ENCODE results near the gene MCU. TPM values are rescaled to one million over a fixed set of nuclear protein-coding genes. Genes with fewer than 3 reads are reported as not detected.

The MCU gene
- polyA plus RNA-seq, 1 of the 3 experiments (the other 2 are of a cell fraction): 20.6 TPM

GRCh38 chr10:72679838-72680241, 12.1 kb upstream of the MCU start:
- Histone ChIP-seq H3K9me2 (no peaks in the 10 kb centered on the region), H3K9me3 (no peaks in the 10 kb centered on the region), H3K9ac (no peak overlapping the region), H3K79me2 (ENCODE audit: insufficient read depth) (no peaks in the 10 kb centered on the region), H3K4me1 (ENCODE audit: control insufficient read depth in 1 of 2, insufficient read depth in 2 of 2, low read depth in 1 of 2, low read length in 1 of 2) (no peaks in the 10 kb centered on the region), H3K36me3 (replicated peaks in 1 of 2; ENCODE audit: control insufficient read depth in 1 of 2, insufficient read depth in 2 of 2, low read length in 1 of 2) (no peaks in the 10 kb centered on the region), H2AFZ (ENCODE audit: low read depth) (no peak overlapping the region), H4K20me1 (ENCODE audit: insufficient read depth) (no peaks in the 10 kb centered on the region), H3K27ac (ENCODE audit: low read depth in 2 of 2, low read length in 1 of 2) (no peak overlapping the region), H3F3A (replicated peaks; ENCODE audit: insufficient read depth) (no peaks in the 10 kb centered on the region), H3K4me2 (no peak overlapping the region), H3K4me3 (ENCODE audit: low read depth in 2 of 2, low read length in 1 of 2) (no peak overlapping the region), H3K27me3 (ENCODE audit: insufficient read depth) (no peaks in the 10 kb centered on the region)
- WGBS (ENCODE audit: low lambda C conversion rate): 85% methylated on average over 4 of the region's 4 CpGs
- POLR2A ChIA-PET: no interaction called here
- no peak for DNase-seq
- CTCF ChIA-PET: interaction anchor here (1.1 kb wide), 1 partner anchor 10 kb away, joined by 3 read pairs; no protein-coding TSS in a partner anchor
- TF ChIP-seq MXI1 (IDR thresholded peaks at IDR 0.05; ENCODE audit: low read depth, low read length) (no peak), RXRA (IDR thresholded peaks at IDR 0.05; ENCODE audit: borderline replicate concordance, low read depth) (no peak), MAX (IDR thresholded peaks at IDR 0.05; ENCODE audit: low read depth) (no peak)
- TF ChIP-seq, protein P1, sequence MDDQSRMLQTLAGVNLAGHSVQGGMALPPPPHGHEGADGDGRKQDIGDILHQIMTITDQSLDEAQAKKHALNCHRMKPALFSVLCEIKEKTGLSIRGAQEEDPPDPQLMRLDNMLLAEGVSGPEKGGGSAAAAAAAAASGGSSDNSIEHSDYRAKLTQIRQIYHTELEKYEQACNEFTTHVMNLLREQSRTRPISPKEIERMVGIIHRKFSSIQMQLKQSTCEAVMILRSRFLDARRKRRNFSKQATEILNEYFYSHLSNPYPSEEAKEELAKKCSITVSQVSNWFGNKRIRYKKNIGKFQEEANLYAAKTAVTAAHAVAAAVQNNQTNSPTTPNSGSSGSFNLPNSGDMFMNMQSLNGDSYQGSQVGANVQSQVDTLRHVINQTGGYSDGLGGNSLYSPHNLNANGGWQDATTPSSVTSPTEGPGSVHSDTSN (IDR thresholded peaks at IDR 0.05): no peak

DNA sequence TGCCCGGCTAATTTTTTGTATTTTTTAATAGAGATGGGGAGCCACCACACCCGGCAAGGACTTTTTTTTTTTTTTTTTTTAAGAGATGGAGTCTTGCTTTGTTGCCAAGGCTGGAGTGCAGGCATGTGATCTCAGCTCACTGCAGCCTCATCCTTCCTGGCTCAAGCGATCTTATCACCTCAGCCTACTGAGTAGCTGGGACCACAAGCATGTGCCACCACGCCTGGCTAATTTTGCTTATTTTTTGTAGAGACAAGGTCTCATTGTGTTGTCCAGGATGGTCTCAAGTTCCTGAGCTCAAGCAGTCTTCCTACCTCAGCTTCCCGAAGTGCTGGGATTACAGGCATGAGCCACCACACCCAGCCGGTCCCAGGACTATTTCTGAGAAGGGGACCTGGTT, 9.3 kb upstream of the MCU start:
- no peaks in the 10 kb centered on the region for H3K79me2 ChIP-seq (ENCODE audit: insufficient read depth)
- no peak overlapping the region for H3K9ac ChIP-seq
- H3F3A ChIP-seq (replicated peaks; ENCODE audit: insufficient read depth): no peaks in the 10 kb centered on the region
- no peaks in the 10 kb centered on the region for H3K4me1 ChIP-seq (ENCODE audit: control insufficient read depth in 1 of 2, insufficient read depth in 2 of 2, low read depth in 1 of 2, low read length in 1 of 2)
- CTCF ChIA-PET: interaction anchor here (1.4 kb wide), 1 partner anchor 10 kb away, joined by 8 read pairs; the partner anchor contains the start of gene MCU
- H3K9me2 ChIP-seq: no peaks in the 10 kb centered on the region
- no peaks in the 10 kb centered on the region for H4K20me1 ChIP-seq (ENCODE audit: insufficient read depth)
- no peak overlapping the region for H3K4me2 ChIP-seq
- H3K36me3 ChIP-seq (replicated peaks in 1 of 2; ENCODE audit: control insufficient read depth in 1 of 2, insufficient read depth in 2 of 2, low read length in 1 of 2): no peaks in the 10 kb centered on the region
- H2AFZ ChIP-seq (ENCODE audit: low read depth): peak overlapping the region; percentile 56; the same call in 1 of the 2 replicates
- H3K27ac ChIP-seq (ENCODE audit: low read depth in 2 of 2, low read length in 1 of 2): peak overlapping the region in 1 of 2 experiments; percentile 36; a peak in 2 of 4 replicates
- POLR2A ChIA-PET: interaction anchor here (2.0 kb wide), 1 partner anchor 9 kb away, joined by 7 read pairs; the partner anchor contains the start of gene MCU
- H3K9me3 ChIP-seq: no peaks in the 10 kb centered on the region
- no peak for DNase-seq
- no peaks in the 10 kb centered on the region for H3K27me3 ChIP-seq (ENCODE audit: insufficient read depth)
- no peak overlapping the region for H3K4me3 ChIP-seq (ENCODE audit: low read depth in 2 of 2, low read length in 1 of 2)
- 53% methylated on average over 6 of the region's 6 CpGs for WGBS (ENCODE audit: low lambda C conversion rate)
- TF ChIP-seq MXI1 (IDR thresholded peaks at IDR 0.05; ENCODE audit: low read depth, low read length) (no peak), NFIC (IDR thresholded peaks at IDR 0.05; ENCODE audit: borderline replicate concordance) (peak; percentile 5; the same call in 1 of the 2 replicates), GABPA (IDR thresholded peaks at IDR 0.05; ENCODE audit: low read depth) (no peak), ELF1 (IDR thresholded peaks at IDR 0.05) (no peak), GATA2 (CRISPR knock-in tag; IDR thresholded peaks at IDR 0.05) (no peak), TEAD4 (IDR thresholded peaks at IDR 0.05; ENCODE audit: borderline replicate concordance, insufficient read depth) (no peak), RFX5 (IDR thresholded peaks at IDR 0.05; ENCODE audit: low read length) (no peak), RAD21 (IDR thresholded peaks at IDR 0.05; ENCODE audit: low read length) (no peak), REST (IDR thresholded peaks at IDR 0.05; ENCODE audit: low read depth, low read length) (no peak), CTCF (IDR thresholded peaks at IDR 0.05) (no peak), SMC3 (IDR thresholded peaks at IDR 0.05; ENCODE audit: low read depth, low read length) (no peak), TCF12 (IDR thresholded peaks at IDR 0.05) (0 out of 2 replicates have a peak, but pooled peaks have one; percentile 12), EZH2phosphoT487 (IDR thresholded peaks at IDR 0.05; ENCODE audit: borderline replicate concordance, low read depth) (no peak), RCOR1 (IDR thresholded peaks at IDR 0.05; ENCODE audit: low read length) (no peak), JUND (IDR thresholded peaks at IDR 0.05) (no peak), RXRA (IDR thresholded peaks at IDR 0.05; ENCODE audit: borderline replicate concordance, low read depth) (no peak)
- TF ChIP-seq, protein P2, sequence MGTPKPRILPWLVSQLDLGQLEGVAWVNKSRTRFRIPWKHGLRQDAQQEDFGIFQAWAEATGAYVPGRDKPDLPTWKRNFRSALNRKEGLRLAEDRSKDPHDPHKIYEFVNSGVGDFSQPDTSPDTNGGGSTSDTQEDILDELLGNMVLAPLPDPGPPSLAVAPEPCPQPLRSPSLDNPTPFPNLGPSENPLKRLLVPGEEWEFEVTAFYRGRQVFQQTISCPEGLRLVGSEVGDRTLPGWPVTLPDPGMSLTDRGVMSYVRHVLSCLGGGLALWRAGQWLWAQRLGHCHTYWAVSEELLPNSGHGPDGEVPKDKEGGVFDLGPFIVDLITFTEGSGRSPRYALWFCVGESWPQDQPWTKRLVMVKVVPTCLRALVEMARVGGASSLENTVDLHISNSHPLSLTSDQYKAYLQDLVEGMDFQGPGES (IDR thresholded peaks at IDR 0.05; ENCODE audit: low read depth, low read length): no peak
- TF ChIP-seq, protein P1 (IDR thresholded peaks at IDR 0.05): no peak

Data from SK-N-SH (cell line).